Anterior cingulate cortex (tissue), 58 donors: ENCODE measurements around the gene SLC9C2.
"Not testable (repeated sequence)": the region's sequence is repeated elsewhere in the genome, so short reads cannot be mapped to it uniquely, and the experiment has no call there.

Experiments
- DNase-seq, 58 donors: peaks; one replicate each; lab custom pipeline; 2025; lab: John Stamatoyannopoulos, UW

The SLC9C2 gene

DNA sequence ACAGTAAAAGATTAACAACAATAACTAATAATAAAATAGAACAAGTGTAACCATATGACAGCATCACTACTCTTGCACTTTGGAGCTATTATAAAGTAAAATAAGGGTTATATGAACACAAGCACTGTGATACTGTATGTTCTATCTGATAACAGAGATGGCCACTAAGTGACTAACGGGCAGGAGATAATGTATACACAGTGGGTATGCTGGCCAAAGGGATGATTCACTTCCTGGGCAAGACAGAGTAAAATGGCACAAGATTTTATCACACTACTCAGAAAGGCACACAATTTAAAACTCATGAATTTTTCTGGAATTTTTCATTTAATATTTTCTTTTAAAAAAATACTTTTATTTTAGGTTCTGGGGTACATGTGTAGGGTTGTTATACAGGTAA is 12.3 kb downstream of the SLC9C2 start:
- no peak for DNase-seq

DNA sequence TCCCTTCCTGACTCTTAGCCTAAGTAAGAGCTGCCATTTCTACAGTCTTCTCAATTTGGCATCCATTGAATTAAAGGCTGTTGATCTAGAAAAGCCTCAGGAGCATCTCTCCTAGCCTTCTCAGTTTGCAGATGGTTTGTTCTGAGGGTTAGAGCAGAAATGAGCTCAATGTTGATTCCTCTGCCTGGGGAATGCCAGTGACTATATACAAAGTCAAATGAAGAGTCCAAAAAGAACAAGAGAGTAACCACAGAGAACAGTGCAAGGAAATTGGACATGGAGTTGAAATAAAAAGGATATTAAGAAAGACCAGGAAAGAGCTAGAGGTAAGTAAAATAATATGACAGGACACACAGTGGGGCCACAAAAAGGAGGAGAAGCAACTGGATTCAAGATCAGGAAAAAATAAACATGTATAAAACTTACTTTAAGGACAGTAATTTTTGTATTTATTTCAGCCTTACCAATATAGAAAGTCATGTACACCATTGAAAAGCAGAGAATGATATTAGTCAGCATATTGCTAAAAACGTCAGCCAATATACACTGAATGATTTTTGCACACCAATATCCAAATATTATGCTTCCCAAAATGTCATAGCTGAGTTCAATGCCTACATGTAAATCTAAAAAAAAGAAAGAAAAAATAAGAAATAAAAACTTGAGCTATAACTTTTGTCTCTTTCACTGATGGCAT is 21.3 kb downstream of the SLC9C2 start:
- DNase-seq: no peak

DNA sequence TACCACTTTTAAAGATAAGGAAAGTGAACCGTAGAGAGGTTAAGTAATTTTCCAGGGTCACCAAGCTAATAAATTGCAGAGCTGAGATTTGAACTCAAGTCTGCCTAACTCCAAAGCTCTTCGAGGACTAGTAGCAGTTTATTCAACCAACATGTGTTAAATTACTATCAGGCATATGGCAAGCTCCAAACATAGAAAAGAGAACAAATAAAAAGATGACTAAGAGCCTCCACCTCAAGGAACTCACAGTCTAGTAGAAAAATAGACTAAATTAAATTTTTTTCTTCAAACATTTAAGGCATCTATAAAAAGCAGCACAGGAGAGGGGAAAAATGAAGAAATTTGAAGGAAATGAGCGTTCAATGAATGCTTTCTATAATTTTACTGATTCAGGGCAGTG is 22.2 kb downstream of the SLC9C2 start:
- DNase-seq: no peak

GRCh38 chr1:173580071-173580470 is 22.8 kb downstream of the SLC9C2 start:
- DNase-seq: no peak

- DNase-seq: no peak
These were observed 29.3 kb downstream of the SLC9C2 start for GRCh38 chr1:173573596-173573995.

DNA sequence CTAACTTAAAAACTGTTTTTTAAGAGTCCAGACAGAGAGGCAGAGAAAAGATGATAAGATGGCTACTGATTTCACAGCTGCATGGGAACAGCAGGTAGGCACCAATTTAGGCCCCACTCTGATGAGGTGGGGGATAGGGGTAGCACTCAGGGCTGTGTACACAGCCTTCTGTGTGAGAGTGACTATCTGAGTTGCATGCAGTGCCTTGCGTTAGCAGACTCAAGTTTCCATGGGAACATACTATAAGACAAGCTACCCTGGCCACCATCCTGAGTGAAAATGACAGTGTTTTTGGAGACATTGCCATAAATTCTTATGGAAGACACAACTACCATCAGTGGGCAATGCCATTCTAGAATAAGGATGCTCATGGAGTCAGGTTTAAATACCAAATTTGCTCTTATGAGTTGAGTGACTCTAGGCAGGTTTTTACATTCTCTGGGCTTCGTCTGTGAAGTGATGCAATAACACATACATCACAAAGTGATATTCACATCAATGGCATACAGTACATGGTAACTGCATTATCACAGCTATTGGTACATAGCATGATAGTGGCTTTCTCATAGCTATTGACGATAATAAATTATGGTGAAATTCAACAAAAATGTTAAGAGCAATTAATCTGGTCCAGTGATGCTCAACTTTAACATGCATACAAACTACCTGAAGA is 30.5 kb downstream of the SLC9C2 start:
- no peak for DNase-seq

- DNase-seq: no peak
These were observed 32.4 kb downstream of the SLC9C2 start for GRCh38 chr1:173570370-173571007.

DNA sequence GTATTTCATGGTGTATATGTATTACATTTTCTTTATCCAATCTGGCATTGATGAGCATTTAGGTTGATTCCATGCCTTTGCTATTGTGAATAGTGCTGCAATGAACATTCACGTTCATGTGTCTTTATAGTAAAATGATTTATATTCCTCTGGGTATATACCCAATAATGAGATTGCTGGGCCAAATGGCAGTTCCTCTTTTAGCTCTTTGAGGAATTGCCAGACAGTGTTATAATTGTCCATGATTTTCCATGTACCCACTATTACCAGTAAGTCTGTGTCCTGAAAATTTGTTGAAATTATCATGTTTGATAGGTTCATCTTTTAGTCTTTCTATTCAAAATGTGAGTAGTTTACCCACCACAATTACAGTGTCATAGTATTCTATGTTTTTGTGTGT is 34.4 kb downstream of the SLC9C2 start:
- DNase-seq: no peak

DNA sequence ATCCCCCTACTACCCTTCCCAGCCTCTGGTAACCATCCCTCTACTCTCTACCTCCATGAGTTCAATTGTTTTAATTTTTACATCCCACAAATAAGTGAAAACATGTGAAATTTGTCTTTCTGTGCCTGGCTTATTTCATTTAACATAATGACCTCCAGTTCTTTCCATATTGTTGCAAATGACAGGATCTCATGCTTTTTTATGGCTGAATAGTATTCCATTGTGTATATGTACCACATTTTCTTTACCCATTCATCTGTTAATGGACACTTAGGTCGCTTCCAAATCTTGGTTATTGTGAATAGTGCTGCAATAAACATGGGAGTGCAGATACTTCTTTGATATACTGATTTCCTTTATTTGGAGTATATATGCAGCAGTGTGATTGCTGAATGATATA is 39.0 kb downstream of the SLC9C2 start:
- not testable (repeated sequence) for DNase-seq

DNA sequence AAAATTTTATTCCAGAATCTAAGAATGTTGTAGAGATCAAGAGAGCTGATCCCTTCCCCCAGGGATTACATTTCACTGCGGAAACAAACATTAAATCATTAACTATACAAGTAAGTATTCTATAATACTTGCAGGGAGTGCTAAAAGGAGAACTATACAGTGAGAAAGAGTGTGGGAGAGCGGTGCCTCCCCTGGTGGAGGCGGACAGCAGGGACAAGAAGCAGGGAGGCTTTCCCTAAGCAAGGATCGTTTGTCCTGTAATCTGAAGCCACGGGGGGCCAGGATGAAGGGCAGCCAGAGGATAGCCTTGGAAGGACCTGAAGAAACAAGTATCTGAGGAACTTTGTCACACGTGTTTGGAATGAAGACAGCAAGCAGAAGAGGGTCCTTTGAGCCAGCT is 40.1 kb downstream of the SLC9C2 start:
- no peak for DNase-seq

- DNase-seq: no peak
These were observed 41.6 kb downstream of the SLC9C2 start for GRCh38 chr1:173561263-173561662.

DNA sequence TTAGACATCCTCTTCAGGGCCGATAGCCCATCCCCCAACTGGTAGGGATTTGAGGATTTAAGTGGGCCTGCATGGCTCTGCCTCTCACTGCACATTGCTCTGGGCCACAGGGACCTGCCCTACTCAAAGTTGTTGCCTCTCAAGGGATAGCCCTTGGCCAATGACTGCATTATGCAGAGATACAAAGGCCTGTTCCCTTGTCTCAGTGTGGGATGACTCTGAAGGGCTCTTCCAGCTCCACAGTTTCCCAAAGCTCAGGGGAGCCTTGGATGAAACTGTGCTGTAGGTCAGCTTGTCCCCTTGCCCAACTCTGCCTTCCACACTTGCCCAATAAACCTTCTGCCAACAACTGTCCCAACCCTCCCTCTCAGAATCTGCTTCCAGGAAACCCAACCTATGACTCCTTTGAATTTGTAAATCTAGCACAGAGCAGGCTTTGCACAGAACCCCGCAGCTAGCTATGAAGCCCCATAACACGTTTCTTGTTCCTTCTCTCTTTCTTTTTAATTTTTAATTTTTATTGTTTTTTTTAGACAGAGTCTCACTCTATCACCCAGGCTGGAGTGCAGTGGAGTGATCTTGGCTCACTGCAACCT is 42.5 kb downstream of the SLC9C2 start:
- DNase-seq: peak in 1 of 58 donors; percentile 2

- DNase-seq: no peak
These were observed 47.1 kb downstream of the SLC9C2 start for GRCh38 chr1:173555651-173556305.

- no peak for DNase-seq
These were observed 48.2 kb downstream of the SLC9C2 start for GRCh38 chr1:173554541-173555250.

- no peak for DNase-seq
These were observed 48.8 kb downstream of the SLC9C2 start for GRCh38 chr1:173554089-173554488.

GRCh38 chr1:173553312-173553711 is 49.6 kb downstream of the SLC9C2 start:
- DNase-seq: no peak

GRCh38 chr1:173551699-173552098 is 51.2 kb downstream of the SLC9C2 start:
- no peak for DNase-seq

- DNase-seq: no peak
These were observed 53.1 kb downstream of the SLC9C2 start for GRCh38 chr1:173549813-173550212.

DNA sequence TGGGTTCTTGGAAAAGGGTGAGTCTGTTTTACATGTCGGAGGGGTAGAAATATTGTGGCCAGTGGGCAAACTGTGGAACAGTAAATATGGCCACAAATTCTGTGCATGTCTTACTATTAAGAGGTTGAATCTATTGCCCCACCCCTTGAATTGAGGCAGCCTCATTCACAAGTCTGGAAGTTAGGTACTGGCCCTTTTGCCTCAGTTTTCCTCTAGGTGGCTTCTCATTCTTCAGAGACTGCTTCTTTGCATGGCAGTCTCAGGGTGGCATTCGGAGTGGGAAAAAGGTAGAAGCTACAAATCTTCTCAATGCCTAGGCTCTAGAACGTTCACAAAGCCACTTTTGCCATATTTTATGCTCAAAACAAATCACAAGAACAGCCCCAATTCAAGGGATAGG is 57.2 kb downstream of the SLC9C2 start:
- no peak for DNase-seq

DNA sequence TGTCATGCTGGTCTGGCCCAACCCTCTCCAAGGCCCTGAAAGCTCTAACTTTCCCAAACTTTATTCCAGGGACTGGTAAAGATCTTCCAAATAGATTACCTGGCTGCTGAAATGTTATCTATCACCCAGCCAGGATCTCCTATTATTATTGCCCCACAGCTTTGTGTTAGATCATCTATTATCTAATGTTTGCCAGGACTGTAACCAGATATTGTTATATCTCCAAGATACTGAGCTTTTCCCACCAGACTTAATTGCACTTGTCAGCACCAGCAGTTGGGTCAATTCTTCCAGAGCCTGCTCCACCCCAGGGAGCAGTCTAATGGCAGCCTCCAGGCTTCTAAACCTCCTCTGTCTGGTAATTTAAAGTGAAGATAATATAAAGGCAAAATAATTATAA is 66.6 kb downstream of the SLC9C2 start:
- no peak for DNase-seq
